GM21717 (cell line): ENCODE results near the gene ANKRD49.

Experiments
- ATAC-seq: cut with Tn5 transposase; IDR thresholded peaks from one replicate; pipeline ENCODE4 v1.9.1; 2021; ENCODE audit warnings: mild to moderate bottlenecking, moderate library complexity; ENCODE audit not compliant: unreplicated experiment

Gene ANKRD49, protein sequence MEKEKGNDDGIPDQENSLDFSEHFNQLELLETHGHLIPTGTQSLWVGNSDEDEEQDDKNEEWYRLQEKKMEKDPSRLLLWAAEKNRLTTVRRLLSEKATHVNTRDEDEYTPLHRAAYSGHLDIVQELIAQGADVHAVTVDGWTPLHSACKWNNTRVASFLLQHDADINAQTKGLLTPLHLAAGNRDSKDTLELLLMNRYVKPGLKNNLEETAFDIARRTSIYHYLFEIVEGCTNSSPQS

DNA sequence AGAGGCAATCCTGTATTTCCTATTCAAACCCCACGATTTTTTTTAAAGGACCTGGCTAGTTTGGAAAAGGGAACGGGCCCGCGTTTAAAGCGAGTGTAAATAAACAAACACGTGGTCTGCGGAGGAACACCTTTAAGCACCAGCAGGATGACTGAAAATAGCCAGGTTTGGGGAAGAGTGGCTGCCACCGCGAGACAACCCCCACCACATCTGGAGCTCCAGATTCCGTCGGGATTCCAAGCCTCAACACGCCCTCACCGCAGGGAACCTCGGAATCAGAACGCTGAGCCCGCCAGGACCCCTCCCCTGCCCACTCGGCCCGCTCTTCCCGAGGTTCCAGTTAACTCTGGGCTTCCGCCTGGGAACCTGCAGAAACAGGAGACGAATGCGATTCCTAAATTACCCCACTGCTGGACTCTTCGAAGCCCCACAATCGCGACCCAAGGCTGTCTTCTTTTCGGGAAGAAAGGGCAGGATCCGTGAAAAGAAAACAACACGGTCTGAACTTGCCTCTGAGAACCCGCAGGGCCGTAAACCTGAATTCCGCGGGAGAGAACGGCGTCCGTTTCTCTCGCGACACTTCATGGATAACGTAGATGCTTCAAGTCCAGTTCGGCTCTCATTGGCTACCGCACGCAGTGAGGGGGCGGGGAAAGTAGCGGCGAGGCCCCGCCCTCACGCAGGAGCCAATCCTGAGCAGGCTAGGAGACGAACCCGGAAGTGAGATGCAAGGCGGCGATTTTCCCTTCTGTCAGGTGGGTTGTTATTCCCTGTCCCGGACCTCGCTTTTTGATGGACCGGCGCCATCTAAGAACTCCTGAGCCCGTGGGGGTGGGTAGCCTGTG is at the start of gene ANKRD49, which contains the start of gene MRE11:
TSS of gene ANKRD49 (plus strand) at position 704 of the 845 bp plus-strand sequence. CDS start 2,710 bp downstream, outside the sequence.
TSS of gene MRE11 (minus strand) at position 564 of the 845 bp plus-strand sequence. CDS start 1,043 bp downstream, outside the sequence.
- ATAC-seq: peak; percentile 100

DNA sequence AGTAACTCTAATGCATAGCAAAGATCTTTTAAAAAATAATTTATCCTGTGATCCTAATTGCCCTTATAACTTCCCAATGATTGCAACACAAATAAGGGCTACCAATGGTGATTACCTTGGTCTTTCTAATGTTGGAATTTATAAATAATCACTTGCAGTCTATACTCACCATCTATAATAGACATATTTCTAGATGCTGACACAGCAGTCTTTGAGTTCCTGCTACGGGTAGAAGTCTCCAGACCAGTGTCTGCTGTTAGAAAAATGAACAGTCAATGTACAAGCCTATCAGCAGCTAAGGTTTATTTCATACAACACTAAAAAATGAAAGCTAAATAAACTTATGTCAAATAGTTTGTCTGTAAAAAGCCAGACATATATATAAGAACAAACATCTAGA is 48.1 kb upstream of the ANKRD49 start:
- no peak for ATAC-seq

DNA sequence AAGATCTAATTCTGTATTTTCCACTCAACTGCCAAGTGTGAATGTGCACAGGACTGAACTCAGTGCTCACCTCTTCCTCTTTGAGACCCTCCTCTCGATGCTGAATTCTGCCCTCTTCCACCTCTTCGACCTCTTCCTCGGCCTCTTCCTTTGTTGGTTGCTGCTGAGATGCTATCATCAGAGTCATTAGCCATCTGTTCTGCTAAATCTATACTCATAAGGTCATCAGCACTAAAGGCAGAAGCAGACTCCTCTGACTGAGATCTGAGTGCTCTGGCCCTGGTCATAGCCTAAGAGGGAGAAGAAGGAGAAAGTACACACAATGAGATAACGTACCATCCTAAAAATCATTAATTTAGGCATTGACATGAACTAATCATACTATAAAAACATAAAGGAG is 46.6 kb upstream of the ANKRD49 start:
- no peak for ATAC-seq

DNA sequence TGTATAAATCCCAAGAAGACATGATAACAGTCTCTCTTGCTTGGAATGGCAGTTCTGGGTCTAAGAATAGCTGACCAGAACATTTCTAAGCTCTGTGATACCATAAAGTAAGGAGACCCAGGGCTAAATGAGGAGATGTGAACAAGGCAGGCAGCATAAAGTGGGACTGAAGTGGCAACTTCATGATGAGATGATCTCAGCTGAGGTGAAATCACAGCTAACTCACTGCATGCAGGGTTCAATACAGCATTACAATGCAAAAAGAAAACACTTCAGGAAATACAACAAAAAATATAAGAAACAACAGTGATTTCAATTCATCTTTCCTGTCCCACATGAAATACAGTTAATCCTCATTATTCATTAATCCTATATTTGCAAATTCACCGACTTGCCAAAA is 44.8 kb upstream of the ANKRD49 start:
- no peak for ATAC-seq

DNA sequence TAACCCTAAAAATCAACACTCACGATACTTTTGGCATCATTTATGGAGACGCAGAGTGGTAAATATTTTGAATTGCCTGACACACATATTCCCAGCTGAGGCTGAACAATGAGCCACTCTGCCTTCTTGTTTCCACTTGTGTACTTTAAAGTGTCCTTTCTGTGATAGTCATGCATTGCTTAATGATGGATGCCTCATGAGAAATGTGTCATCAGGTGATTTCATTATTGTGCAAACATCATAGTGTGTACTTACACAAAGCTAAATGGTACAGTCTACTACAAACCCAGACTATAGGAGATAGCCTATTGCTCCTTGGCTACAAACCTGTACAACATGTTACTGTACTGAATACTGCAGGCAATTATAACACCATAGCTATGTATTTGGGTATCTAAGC is 44.3 kb upstream of the ANKRD49 start:
- no peak for ATAC-seq

DNA sequence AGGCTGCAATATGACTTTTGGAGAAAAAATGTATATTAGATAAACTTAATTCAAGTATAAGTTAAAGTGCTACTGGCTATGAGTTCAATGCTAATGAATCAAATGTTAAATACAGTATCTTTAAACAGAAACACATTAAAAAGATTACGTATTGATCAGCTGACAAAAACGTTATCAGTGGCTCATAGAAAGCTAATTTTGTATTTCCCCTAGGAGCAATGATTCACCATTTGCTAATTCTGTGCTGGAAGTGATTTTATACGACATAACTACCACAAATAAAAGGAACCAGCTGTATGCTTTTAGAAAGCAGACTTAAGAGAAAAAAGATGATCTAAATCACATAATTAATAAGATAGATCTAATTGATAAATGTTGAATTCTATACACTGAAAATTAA is 43.7 kb upstream of the ANKRD49 start:
- ATAC-seq: no peak

DNA sequence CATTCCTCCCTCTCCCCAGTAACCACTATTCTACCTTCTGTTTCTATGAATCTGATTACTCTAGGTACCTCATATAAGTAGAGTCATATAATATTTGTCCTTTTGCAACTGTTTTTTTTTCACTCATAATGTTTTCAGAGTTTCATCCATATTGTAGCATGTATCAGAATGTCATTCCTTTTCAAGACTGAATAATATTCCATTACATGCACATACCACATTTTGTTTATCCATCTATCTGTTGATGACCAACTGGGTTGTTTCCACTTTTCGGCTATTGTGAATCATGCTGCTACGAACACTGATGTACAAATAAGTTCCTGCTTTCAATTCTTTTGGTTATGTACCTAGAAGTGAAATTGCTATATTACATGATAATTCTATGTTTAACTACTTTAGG is 40.8 kb upstream of the ANKRD49 start:
- ATAC-seq: no peak

DNA sequence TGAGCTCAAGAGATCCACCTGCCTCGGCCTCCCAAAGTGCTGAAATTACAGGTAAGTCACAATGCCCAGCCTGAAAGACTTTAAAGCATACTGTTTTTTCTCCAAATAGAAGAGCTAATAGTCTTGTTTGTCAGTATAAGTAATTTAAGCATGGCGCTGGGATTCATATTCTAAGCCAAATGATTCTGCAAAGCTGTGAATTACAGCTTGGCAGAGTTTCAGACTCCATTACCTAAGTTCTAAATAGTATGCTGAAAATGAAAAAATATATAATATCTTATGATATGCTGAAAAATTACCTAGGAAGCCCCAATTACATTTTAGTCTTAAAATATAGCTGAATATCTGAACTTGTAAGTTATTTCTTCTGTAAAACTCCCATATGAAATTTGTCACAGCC is 39.5 kb upstream of the ANKRD49 start:
- ATAC-seq: no peak

DNA sequence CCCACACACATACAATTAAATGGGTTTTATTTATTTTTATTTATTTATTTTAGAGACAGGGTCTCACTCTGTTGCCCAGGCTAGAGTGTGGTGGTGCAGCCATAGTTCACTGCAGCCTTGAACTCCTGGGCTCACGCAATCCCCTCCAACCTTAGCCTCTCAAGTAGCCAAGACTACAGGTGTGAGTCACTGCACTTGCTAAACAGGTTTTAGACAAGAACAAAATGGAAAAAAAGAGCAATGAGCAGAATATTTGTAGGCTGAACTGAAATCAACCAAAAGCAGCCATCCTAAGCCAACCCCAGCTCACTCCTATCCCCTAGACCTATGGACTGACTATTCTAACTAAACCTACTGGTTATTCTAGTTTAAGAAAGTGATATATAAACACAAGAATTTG is 37.9 kb upstream of the ANKRD49 start:
- no peak for ATAC-seq

DNA sequence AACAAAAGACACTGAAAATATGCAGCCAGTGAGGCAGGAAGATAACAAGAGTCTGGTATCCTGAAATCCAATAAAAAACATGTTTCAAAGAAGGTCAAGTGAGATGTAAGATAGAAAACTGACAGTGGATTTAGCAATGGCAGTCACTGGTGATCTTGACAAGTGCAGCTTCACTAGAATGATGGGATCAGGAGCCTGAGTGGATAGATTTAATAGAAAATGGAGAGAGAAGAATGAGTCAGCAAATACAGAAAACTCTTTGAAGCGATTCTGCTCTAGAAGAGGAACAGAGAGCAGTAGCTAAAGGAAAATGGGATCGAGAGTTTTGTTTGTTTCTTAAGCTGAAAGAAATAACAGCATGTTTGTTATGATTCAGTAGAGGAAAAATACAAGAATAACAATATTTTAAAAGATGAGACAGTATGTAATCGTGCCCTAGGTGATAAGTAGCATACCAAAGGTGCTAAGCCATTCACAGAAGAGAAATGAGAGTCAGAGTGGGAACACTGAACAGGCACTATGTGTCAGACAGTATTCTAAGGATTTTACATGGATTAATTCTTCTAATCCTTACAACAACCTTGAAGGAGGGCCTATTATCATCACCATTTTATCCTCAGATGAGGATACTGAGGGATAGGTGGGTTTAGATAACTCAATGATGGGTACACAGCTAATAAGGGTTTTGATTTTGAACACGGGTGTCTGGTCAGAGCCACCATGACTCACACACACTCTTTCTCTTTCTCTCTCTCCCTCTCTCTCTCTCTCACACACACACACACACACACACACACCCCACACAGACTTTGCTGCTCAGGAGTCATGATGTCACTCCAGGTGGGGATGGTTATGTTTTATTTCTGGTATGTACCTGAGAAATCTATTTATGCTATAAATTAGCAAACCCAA is 36.4 kb upstream of the ANKRD49 start:
- ATAC-seq: peak; percentile 59

DNA sequence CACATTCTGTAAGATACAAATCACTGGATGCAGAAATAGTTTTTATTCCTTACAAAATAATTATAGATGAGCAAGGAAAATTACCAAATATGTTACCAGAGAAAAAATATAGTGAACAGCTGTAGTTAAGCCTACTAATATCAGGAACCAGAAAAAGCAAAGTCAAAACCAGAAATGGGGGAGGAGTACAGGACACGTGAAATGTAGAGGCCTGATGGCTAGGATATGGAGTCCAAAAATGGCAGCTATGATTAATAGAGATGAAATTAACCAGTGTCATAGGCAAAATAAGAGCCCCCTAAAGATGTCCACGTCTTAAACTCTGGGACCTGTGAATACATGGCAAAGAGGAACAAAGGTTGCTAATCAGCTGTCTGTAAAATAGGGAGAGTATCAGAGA is 34.2 kb upstream of the ANKRD49 start:
- no peak for ATAC-seq

DNA sequence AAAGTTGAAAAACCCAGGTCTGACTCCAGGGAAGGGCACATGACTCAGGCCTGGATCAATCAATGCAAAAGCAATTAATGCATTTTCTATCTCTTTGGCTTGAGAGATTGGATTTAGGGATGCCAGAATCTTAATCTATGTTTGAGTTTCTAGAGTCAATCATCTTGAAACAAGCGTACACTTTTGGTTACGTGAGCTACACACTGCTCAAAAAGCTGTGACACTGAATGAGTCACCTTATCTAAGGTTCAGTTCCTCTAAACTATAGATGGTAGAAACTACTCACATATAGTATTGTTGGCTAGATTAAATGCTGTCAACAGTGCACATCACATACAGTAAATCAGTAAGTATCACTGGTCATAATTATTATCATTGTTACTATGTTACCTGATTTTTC is 24.4 kb upstream of the ANKRD49 start:
- peak; percentile 90 for ATAC-seq

DNA sequence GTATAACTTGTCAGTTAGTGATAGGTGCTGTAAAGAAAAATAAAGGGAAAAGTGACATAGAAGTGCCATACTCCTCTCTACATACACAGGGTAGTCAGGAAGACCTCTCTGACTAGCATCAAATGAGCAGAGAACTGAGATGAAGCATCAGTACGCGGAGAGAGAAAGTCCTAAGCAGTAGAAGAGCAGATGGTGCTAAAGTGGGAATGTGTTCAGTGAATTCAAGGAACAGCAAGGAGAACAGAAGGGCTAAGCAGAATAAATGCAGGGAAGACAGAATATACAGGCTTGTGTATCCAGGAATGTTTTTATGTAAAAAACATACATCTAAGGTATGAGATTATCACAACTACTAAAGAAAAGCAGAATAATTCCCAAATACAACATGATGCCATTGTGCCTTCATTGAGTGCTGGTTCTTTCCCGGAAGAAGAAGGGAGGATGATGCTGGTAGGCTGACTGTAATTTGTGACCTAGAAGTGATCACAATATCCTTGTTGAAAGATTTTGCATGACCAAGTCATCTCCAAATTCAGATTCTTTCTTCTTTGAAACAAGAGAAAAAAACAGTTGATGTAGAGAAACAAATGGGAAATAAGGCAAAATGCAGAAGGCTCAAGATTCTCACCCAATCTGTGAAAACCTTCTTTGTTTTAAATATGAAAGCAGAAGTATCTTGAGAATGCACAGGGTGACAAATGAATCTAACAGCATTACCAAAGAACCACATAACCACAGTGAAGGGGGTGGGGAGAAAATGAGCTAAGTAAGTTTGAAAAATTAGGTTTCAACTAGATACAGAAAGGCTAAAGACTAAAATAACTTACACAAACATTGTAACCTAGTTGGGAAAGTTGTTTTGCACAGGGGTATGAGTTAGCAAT is 20.6 kb upstream of the ANKRD49 start:
- ATAC-seq: peak; percentile 82

DNA sequence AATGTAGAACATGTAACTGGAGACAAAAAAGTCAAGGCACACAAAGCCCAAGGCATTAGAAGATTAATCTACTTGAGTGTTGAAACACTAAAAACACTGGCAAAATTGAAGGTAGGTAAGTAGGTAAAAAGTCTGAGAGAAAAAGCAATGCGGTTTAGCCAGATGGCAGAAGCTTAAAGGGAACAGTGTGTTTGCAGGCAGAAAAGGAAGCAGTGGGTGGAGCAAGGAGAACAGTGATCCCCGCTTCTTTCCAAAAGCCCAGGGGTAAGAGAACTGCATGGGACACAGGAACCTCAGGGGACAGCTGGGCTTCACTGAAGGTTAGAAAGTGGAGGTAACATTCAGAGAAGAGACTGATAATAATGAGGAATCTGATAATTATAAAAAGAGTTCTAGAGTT is 16.2 kb upstream of the ANKRD49 start:
- ATAC-seq: no peak

DNA sequence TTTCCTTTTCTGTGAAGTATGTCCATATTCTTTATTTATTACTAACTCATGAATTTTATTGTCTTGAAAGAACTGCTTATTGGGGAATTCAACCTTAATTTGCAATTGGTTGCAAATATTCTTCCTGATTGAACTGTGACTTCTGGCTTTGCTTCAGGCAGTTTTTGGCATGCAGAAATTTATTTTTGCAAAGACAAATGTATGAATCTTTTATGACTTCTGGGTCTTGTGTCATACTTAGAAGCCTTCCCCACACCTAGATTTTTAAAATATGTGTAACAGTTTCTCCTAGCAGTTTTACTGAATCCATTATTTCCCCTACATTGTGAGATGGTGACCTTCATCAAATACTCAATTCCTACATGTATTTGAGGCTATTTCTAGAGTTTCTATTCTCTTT is 12.4 kb upstream of the ANKRD49 start:
- ATAC-seq: no peak

DNA sequence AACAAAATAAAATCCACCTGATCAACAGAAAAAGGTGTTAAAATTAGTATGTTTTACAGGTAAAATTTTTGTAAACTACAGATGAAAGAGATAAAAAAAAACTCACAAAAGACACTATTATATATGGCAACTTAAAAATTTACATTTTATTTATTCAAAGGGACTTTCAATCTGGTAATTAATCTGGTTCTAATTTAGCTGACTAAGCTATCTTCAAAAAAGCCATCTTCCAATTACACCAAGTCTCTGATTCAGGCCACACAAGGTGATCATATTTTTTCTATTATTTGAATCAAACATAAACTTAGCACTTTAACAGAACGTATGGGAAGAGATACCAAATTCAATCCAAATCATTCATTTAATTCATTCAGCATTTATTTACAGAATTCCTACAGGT is 7.7 kb upstream of the ANKRD49 start:
- no peak for ATAC-seq

DNA sequence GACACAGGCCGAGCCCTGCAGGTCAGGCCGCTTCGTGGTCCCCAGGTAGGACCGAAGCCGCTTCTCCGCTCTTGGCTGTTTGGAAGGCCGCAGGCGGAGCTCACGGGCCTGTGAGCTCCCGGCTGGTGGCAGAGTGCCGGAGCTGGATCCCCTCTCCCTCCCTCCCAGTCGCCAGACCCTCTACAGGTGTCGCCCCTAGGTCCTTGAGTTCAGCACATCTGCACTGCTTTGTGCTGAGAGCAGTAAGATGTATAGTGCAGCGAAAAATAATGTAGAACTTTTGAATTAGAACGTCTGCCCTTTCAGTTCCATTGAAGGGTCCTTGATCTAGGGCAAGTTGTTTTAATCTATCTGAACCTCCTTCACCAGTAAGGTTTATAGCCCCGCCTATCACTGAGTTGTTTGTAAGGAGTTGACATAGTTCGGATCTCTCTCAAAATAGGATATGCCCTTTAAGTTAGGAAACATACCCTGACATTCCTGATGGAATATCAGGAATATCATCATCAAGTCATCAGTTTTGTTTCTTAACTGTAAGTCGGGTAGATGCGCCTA is 419 bp downstream of the ANKRD49 start:
- ATAC-seq: peak; percentile 64

DNA sequence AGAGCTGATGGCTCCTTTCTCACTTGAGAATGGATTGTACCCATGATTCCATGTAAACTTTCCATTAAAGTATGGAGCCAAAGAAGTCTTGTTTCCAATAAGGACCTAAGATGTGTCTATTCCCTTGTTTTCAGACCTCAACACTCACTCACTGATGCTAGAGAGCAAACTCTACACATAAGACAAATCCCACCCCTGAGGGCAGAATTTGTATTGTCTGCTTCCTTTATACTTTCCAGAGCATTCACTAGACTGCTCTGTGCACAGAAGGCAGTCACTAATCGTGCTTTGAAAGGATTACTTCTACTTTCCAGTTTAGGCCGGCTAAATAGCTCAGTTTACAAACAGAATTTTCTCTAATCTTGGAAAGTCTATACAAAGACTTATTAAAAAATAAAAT is 6.4 kb downstream of the ANKRD49 start:
- ATAC-seq: no peak

DNA sequence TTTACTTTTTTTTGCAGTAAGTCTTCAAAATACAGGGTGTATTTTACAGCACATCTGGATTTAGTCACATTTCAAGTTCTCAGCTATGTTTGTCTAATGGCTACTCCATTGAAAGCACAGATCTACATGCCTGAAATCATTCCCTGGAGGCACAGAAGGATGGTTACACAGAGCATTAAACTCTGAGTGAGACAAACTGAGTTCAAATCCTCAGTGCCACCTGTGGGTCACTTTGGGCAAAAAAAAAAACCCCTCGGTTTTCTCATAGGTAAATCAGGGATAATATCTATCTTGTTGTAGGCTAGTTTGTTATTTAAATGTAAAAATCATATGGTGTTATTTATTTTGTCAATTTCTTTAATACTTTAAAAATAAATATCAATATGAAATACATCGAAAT is 7.7 kb downstream of the ANKRD49 start:
- no peak for ATAC-seq

DNA sequence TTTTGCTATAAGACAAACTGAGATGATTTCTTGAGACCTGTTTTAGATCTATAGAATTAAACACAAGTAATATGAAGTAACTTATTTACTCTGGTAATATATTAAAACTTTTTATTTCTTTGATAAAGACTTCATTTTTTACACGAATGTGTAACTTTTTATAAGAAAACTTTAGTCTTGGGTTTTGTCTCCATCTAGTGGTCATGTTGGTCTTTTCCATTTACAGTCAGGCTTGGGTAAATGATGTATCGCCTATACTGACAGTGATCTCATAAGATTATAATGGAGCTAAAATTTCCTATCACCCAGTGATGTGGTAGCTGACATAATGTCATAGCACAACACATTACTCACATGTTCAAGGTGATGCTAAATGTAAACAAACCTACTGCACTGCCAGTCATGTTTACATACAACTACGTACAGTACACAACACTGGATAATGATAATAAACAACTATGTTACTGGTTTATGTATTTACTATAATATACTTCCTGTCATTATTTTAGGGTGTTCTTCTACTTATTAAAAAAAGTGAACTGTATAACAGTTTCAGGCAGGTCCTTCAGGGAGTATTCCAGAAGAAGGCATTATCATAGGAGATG is 11.0 kb downstream of the ANKRD49 start:
- ATAC-seq: peak; percentile 47
